ENCODE results near the gene ADCY5.

ADCY5 gene

GRCh38 chr3:123457841-123458240, 9.0 kb upstream of the ADCY5 start:
- DNase-seq = no peak

- no peak for DNase-seq
Measured at GRCh38 chr3:123453675-123454074, 4.8 kb upstream of the ADCY5 start.

- no peak for DNase-seq
Measured at GRCh38 chr3:123451186-123451585, 2.3 kb upstream of the ADCY5 start.

GRCh38 chr3:123449997-123450604, 1.2 kb upstream of the ADCY5 start:
- DNase-seq = no peak

- DNase-seq = no peak
Measured at GRCh38 chr3:123449102-123449996, 459 bp upstream of the ADCY5 start.

GRCh38 chr3:123447749-123448517, 957 bp downstream of the ADCY5 start:
- no peak for DNase-seq

GRCh38 chr3:123447416-123447748, 1.5 kb downstream of the ADCY5 start:
- DNase-seq = no peak

GRCh38 chr3:123446610-123447109, 2.2 kb downstream of the ADCY5 start:
- no peak for DNase-seq

- DNase-seq = no peak
Measured at GRCh38 chr3:123446210-123446609, 2.7 kb downstream of the ADCY5 start.

- DNase-seq = no peak
Measured at GRCh38 chr3:123445702-123446101, 3.2 kb downstream of the ADCY5 start.

- DNase-seq = no peak
Measured at GRCh38 chr3:123444744-123445143, 4.1 kb downstream of the ADCY5 start.

- no peak for DNase-seq
Measured at GRCh38 chr3:123444023-123444422, 4.9 kb downstream of the ADCY5 start.

- DNase-seq = no peak
Measured at GRCh38 chr3:123442908-123443307, 6.0 kb downstream of the ADCY5 start.

GRCh38 chr3:123442125-123442524, 6.8 kb downstream of the ADCY5 start:
- no peak for DNase-seq

GRCh38 chr3:123439806-123440580, 8.9 kb downstream of the ADCY5 start:
- no peak for DNase-seq

- no peak for DNase-seq
Measured at GRCh38 chr3:123432832-123433523, 15.9 kb downstream of the ADCY5 start.

GRCh38 chr3:123431658-123432324, 17.1 kb downstream of the ADCY5 start:
- DNase-seq = no peak

GRCh38 chr3:123431007-123431657, 17.8 kb downstream of the ADCY5 start:
- DNase-seq = no peak

- no peak for DNase-seq
Measured at GRCh38 chr3:123430266-123430665, 18.6 kb downstream of the ADCY5 start.

GRCh38 chr3:123429362-123430125, 19.3 kb downstream of the ADCY5 start:
- no peak for DNase-seq

All from NK-92 treated with Interleukin-12 subunit alpha and Interleukin-12 subunit beta, amount 100 ng/mL, for 24 hours (cell line).